Fibroblast of the aortic adventitia (primary cell): ENCODE results near the gene FIZ1. TPM values are rescaled to one million over a fixed set of nuclear protein-coding genes. Genes with fewer than 3 reads are reported as not detected.
A peak's percentile ranks its signal among the peaks of the same experiment; 100 is the strongest.
"Not testable (repeated sequence)": the region's sequence is repeated elsewhere in the genome, so short reads cannot be mapped to it uniquely, and the experiment has no call there.

Experiments
- DNase-seq: peaks from one replicate; pipeline ENCODE4 v3.0.0-alpha.2; 2010; ENCODE audit warnings: low read depth
- H3K4me3 ChIP-seq: 2 replicates; pipeline ENCODE4 v1.5.1; 2011; ENCODE audit warnings: low read depth, mild to moderate bottlenecking, control low read depth, low read length, moderate library complexity
- total RNA-seq: library from RNA; depleted of rRNA; stranded (reverse); fragments of >200 nt; gene quantifications from 2 replicates; pipeline ENCODE4 v1.2.3, GENCODE V29; 2012; ENCODE audit warnings: low replicate concordance
- TF ChIP-seq, protein P1 (sequence below): IDR thresholded peaks from 2 replicates; pipeline ENCODE4 v1.5.1; 2011; ENCODE audit warnings: mild to moderate bottlenecking, low read length, control low read depth, inconsistent platforms; ENCODE audit not compliant: insufficient read depth

Gene FIZ1
- total RNA-seq, 1 donor, result 4.7 TPM

DNA sequence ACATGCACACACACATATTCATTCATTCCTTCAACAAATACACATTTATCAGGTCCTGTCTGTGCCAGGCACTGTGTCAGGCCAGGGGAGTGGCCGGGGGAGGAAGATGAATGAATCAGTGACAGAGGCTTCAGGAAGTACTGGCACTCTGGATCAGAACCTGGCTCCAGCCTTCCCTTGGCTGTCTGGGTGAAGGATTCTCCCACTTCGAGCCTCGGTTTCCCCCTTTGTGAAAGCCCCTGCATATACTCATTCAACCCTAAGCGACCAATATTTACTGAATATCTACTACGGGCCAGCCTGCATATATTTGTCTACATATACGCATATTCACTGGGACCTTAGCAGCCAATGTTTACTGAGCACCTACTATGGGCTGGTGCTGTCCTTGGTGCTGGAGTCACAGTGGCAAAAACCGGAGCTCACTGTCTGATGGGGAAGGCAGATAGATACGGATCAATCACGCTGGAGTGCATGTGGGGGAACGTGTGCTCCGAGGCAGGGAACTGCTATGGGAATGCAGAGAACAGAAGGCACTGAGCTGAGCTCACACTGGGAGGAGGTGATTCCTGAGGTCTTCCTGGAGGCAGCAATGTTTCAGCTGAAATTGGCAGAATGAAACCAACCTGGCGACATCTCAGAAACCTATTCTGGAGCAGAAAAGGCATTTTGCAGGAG lies 18.0 kb downstream of the FIZ1 start:
- no peak for DNase-seq
- peak overlapping the region; percentile 95 for H3K4me3 ChIP-seq
- TF ChIP-seq, protein P1, sequence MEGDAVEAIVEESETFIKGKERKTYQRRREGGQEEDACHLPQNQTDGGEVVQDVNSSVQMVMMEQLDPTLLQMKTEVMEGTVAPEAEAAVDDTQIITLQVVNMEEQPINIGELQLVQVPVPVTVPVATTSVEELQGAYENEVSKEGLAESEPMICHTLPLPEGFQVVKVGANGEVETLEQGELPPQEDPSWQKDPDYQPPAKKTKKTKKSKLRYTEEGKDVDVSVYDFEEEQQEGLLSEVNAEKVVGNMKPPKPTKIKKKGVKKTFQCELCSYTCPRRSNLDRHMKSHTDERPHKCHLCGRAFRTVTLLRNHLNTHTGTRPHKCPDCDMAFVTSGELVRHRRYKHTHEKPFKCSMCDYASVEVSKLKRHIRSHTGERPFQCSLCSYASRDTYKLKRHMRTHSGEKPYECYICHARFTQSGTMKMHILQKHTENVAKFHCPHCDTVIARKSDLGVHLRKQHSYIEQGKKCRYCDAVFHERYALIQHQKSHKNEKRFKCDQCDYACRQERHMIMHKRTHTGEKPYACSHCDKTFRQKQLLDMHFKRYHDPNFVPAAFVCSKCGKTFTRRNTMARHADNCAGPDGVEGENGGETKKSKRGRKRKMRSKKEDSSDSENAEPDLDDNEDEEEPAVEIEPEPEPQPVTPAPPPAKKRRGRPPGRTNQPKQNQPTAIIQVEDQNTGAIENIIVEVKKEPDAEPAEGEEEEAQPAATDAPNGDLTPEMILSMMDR, result no peak

DNA sequence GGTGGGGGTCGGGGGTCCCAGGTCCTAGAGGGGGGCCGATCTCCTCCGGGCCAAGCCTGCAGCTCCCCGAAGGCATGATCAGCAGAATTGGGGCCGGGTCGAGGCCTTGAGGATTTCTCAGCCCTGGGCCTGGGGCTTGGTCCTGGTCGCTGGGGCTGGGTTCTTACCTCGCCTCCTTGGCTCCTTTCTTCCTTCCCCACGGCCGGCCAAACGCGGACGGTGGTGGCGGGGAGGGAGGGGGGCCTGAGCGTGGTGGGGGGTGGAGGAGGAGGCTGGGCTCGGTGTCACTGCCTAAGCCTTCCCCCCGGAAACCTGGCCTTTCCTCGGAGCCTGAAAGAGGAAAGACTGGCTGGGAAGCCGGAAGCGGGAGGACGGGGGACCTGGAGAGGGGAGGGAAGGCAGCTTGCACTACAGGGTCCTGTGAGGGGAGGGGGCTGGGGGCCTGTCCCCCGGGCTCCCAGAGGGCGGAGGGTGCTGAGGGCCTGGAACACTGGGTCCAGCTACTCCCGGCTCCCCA lies 18.6 kb downstream of the FIZ1 start, which contains the start of gene ZNF579:
ZNF579 (minus strand) TSS at position 221 of the 517 bp plus-strand sequence. CDS start 1,209 bp downstream, outside the sequence.
- DNase-seq, result peak; percentile 93
- H3K4me3 ChIP-seq, result peak within 1 kb of the TSS; percentile 95
- TF ChIP-seq, protein P1, result no peak

GRCh38 chr19:55579766-55580621 lies 19.3 kb downstream of the FIZ1 start:
- H3K4me3 ChIP-seq, result peak overlapping the region; percentile 95
- TF ChIP-seq, protein P1, result no peak
- peak; percentile 34 for DNase-seq

DNA sequence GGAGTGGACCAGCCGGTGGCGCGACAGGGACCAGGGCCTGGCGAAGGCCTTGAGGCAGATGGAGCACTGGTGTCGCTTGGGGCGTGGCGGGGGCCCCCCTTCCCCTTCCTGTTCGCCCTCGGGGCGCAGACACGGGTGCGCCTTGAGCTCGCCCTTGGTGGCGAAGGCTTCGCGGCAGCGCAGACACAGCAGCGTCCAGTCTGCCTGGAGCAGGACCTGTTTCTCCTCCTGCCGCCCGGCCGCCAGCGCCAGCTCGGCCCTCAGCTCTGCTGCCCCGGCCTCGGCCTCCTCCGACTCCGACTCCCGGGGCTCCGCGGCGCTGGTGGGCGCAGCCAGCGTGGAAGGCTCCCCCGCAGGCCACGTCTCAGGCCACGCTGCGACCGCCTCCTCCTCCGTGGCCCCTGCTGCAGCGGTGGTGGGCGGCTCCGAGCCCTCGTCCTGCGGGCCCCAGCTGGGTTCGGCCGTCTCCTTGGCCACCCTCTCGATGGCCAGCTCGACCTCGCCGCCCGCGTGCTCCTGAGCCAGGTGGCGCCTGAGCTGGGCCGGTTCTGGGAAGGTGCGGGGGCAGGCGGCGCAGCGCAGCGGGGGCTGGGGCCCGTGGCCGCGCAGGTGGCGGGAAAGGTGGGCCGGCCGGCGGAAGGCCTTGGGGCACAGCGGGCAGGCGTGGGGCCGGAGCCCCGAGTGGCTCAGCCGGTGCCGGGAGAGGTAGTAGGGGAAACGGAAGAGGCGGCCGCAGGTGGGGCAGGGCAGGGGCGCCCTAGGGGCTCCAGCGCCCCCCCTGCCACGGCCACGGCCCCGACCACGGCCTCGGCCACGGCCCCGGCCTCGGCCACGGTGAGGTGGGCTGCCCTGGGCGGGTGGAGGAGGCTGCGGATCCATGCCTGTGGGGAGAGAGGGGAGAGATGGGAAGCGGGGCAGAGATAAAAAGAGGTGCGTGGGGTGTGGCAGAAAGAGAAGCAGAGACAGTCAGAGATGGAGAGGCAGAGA lies 20.3 kb downstream of the FIZ1 start:
- TF ChIP-seq, protein P1, result no peak
- H3K4me3 ChIP-seq, result peak overlapping the region; percentile 95
- no peak for DNase-seq

GRCh38 chr19:55578031-55578760 lies 21.1 kb downstream of the FIZ1 start:
- TF ChIP-seq, protein P1, result no peak

GRCh38 chr19:55576746-55577145 lies 22.6 kb downstream of the FIZ1 start:
- TF ChIP-seq, protein P1, result no peak
- no peak for DNase-seq
- no peak overlapping the region for H3K4me3 ChIP-seq

More at GRCh38 chr19:55578031-55578760, 21.1 kb downstream of the FIZ1 start:
- H3K4me3 ChIP-seq, result no peak overlapping the region
- no peak for DNase-seq

- not testable (repeated sequence) for DNase-seq, H3K4me3 ChIP-seq
These were observed 25.4 kb downstream of the FIZ1 start for GRCh38 chr19:55573929-55574328.

DNA sequence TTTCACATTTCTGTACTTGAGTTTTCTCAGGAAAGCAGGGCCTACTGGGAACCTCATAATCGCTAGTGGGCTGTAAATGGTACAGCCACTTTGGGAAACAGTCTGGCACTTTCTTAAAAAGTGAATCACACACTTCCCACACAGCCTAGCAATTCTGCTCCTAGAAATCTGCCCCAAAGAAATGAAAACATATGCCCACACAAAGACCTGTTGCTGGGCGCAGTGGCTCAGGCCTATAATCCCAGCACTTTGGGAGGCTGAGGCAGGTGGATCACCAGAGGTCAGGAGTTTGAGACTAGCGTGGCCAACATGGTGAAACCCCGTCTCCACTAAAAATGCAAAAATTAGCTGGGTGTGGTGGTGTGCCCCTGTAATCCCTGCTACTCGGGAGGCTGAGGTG lies 29.8 kb downstream of the FIZ1 start:
- not testable (repeated sequence) for DNase-seq, H3K4me3 ChIP-seq
